Lower leg skin (tissue), 3 donors: Measurements from ENCODE around the gene FGD1.

ENCODE experiments used
- POLR2A ChIP-seq, 2 donors: fragments of 450-650 bp; IDR thresholded peaks; one replicate each; pipeline ENCODE4 v1.6.1; 2016 to 2017; ENCODE audit warnings: antibody characterized with exemption in 2 of 2, mild to moderate bottlenecking in 1 of 2, moderate library complexity in 1 of 2
- TF ChIP-seq, protein P1 (sequence below), 3 donors: fragments of 450-650 bp; IDR thresholded peaks; one replicate each; pipeline ENCODE4 v1.5.1; 2016; ENCODE audit warnings: antibody characterized with exemption in 3 of 3, mild to moderate bottlenecking in 3 of 3, moderate library complexity in 2 of 3

DNA sequence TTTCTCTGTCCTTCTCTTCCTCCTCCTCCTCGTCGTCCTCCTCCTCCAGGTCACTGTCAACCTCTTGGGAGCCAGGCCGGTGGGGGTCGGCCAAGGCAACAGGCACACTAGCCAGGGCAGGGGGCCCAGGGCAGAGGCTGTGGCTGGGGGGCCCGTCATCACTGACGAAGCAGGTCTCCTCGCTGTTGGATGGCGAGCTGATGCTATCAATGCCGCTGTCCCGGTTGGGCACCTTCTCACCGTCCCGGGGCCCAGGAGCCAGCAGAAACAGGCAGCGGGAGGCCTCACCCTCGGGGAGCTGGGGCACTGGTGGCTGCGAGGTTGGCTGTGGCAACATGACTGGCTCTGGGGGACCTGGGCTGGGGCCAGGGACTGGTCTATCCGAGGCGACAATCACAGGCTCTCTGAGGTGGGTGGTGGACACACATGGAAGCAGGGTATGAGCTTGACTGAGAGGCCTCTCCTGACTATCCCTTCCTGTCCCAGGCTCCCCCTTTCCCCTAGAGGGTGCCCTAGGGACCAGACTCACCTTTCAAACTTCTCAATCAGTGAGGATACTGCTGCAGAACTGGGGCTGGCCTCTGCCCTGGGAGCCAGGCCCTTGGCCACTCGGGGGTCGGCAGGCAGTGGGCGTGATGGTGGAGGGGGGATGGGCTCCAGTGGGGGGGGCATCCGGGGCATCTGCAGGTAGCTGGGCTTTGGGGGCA lies 25.8 kb downstream of the FGD1 start:
- TF ChIP-seq, protein P1, sequence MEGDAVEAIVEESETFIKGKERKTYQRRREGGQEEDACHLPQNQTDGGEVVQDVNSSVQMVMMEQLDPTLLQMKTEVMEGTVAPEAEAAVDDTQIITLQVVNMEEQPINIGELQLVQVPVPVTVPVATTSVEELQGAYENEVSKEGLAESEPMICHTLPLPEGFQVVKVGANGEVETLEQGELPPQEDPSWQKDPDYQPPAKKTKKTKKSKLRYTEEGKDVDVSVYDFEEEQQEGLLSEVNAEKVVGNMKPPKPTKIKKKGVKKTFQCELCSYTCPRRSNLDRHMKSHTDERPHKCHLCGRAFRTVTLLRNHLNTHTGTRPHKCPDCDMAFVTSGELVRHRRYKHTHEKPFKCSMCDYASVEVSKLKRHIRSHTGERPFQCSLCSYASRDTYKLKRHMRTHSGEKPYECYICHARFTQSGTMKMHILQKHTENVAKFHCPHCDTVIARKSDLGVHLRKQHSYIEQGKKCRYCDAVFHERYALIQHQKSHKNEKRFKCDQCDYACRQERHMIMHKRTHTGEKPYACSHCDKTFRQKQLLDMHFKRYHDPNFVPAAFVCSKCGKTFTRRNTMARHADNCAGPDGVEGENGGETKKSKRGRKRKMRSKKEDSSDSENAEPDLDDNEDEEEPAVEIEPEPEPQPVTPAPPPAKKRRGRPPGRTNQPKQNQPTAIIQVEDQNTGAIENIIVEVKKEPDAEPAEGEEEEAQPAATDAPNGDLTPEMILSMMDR (IDR thresholded peaks at IDR 0.05): no peak
- TF ChIP-seq POLR2A (IDR thresholded peaks at IDR 0.05): no peak
